Measurements from ENCODE around the gene ZNF195.
"Not testable (repeated sequence)": the region's sequence is repeated elsewhere in the genome, so short reads cannot be mapped to it uniquely, and the experiment has no call there.

The ZNF195 gene

GRCh38 chr11:3402861-3403250, 23.9 kb upstream of the ZNF195 start:
- not testable (repeated sequence) for DNase-seq (ENCODE audit: low read depth, low spot score)

DNA sequence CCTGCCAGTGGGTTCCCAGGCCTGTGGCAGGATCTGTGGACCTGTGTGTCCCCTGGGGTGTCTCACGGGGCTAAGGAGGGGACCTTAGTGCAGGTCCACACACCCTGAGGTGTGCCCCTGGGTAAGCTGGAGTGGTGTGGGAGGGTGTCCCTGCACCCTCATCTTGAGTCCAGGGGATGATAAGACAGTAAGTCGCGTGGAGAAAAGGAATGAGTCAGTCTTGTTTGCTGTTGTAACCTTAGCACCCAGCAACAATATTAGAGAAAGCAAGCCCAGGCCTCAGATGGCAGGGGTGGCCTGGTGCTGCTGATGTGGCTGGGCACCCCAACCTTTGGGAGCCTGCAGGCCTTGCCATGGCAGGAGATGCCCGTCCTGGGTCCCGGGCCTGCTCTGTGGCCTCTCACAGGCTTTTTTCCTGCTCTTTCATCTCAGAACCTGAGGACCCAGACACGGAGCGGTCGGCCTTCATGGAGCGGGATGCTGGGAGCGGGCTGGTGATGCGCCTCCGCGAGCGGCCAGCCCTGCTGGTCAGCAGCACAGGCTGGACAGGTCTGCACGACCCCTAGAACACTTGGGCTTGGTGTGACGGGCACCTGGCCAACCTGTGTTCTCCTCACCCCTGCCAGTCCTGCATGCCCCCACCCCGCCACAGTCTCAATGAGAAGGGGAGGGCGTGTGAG, 23.4 kb upstream of the ZNF195 start:
- not testable (repeated sequence) for DNase-seq (ENCODE audit: low read depth, low spot score)

- not testable (repeated sequence) for DNase-seq (ENCODE audit: low read depth, low spot score)
These were observed 22.1 kb upstream of the ZNF195 start for GRCh38 chr11:3401052-3401451.

DNA sequence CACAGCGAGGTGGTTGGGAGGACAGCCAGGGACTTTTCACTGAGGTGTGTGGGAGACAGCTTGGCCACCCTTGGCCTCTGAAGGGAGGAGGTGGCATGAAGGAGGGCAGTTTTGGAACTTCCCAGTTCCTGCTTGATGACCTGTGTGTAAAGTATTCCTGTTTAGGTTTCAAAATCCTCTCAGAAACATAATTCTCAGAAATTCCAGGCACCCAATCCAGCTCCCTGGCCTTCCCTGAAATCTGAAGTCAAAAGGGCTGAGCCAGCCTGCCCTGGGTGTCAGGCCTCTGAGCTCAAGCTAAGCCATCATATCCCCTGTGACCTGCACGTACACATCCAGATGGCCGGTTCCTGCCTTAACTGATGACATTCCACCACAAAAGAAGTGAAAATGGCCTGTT, 19.6 kb upstream of the ZNF195 start:
- not testable (repeated sequence) for DNase-seq (ENCODE audit: low read depth, low spot score)

- not testable (repeated sequence) for DNase-seq (ENCODE audit: low read depth, low spot score)
These were observed 19.2 kb upstream of the ZNF195 start for GRCh38 chr11:3398106-3398505.

- DNase-seq (ENCODE audit: low read depth, low spot score), result not testable (repeated sequence)
These were observed 18.3 kb upstream of the ZNF195 start for GRCh38 chr11:3397210-3397609.

DNA sequence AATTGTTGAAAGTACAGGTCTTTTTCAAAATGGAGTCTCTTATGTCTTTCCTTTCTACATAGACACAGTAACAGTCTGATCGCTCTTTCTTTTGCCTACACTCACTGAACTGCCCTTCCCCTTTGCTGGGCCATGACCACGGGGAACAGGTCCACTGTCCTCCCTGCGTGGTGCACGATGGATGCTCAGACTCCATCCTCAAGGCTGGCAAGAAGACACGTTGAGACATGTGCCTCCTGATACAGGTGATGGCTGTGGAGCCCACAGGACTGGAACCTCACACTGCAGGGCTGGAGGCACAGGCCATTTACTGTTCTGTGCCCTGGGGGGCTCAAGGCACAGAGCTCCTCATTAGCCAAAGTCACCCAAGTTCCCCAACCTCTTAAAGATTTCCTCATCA, 16.5 kb upstream of the ZNF195 start:
- DNase-seq (ENCODE audit: low read depth, low spot score), result not testable (repeated sequence)

GRCh38 chr11:3394956-3395355, 16.0 kb upstream of the ZNF195 start:
- not testable (repeated sequence) for DNase-seq (ENCODE audit: low read depth, low spot score)

- DNase-seq (ENCODE audit: low read depth, low spot score), result peak; percentile 26
These were observed 14.5 kb upstream of the ZNF195 start for GRCh38 chr11:3393450-3393849.

GRCh38 chr11:3382613-3383285, 3.8 kb upstream of the ZNF195 start:
- no peak for DNase-seq (ENCODE audit: low read depth, low spot score)

- DNase-seq (ENCODE audit: low read depth, low spot score), result no peak
These were observed 2.8 kb upstream of the ZNF195 start for GRCh38 chr11:3381794-3382193.

DNA sequence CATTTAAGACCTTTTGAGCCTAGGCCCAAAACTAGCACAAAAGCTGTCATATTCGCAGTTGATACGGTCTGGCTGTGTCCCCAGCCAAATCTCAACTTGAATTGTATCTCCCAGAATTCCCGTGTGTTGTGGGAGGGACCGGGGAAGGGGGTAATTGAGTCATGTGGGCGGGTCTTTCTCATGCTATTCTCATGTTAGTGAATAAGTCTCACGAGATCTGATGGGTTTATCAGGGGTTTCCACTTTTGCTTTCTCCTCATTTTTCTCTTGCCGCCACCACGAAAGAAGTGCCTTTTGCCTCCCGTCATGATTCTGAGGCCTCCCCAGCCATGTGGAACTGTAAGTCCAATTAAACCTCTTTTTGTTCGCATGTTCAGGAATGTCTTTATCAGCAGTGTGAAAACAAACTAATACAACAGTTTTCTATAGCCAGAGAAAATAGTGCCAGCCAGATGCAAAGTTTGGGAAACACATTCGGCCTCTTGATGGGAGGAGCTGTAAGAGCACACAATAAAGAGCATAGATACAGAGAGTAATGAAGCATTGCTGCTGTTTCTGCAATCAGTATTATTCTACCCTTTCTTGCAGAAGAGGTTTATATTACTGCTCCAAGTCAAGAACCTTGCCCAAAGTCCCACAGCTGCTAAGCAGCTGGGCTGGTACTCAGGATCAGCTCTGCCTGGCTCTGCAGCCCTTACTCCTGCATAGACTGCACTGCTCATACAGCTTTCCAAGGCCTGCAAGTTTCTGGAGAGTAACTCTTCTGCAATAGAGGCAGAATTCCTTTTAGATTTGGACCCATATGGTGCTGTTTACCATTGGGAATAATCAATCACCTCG, 2.0 kb upstream of the ZNF195 start:
- no peak for DNase-seq (ENCODE audit: low read depth, low spot score)

DNA sequence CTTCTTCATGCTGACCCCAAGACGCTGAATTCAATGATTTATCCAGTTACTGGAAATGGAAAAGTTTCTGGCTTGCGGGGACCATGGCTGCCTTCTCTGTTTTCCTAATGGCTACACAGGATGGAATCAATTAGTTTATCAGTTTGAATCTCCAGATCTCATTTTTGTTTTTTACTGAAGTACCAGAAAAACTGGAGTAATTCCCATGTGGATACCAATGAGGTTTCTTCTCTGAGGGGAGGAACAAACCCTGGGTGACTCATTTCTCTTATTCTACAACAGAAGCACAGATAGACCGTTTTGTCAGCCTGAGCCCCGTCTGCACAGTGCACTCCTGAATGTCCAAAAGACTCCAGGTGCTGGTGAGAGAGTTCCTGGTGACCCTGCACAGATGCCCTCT, 3.4 kb downstream of the ZNF195 start:
- peak; percentile 25 for DNase-seq (ENCODE audit: low read depth, low spot score)

DNA sequence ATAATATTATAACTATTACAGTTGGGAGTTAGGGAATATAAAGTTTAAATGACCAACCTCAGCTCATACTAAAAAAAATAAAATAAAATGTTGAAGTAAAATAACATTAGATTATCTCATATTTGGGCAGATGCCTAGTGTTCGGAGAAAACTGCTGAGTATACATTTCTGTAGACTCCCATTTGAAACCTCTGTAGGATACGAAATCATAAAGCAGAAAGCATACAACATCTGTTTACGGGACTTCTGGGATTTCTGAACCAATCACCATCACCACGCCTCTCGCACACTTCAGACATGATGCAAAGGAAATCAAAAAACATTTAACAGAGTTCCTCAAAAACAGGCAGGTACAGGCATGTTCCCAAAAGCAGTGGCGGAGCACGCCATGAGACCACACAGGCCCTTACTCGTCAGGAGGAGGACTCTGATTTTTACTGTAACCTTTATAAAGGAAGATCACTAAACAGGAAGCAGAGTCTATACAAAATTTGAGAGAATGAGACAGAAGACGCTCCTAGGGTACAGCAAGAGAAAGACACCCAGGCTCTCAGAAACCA, 8.6 kb downstream of the ZNF195 start:
- DNase-seq (ENCODE audit: low read depth, low spot score), result no peak

GRCh38 chr11:3369366-3369765, 9.6 kb downstream of the ZNF195 start:
- no peak for DNase-seq (ENCODE audit: low read depth, low spot score)

- no peak for DNase-seq (ENCODE audit: low read depth, low spot score)
These were observed 10.7 kb downstream of the ZNF195 start for GRCh38 chr11:3368199-3368598.

GRCh38 chr11:3367221-3367620, 11.7 kb downstream of the ZNF195 start:
- DNase-seq (ENCODE audit: low read depth, low spot score), result no peak

DNA sequence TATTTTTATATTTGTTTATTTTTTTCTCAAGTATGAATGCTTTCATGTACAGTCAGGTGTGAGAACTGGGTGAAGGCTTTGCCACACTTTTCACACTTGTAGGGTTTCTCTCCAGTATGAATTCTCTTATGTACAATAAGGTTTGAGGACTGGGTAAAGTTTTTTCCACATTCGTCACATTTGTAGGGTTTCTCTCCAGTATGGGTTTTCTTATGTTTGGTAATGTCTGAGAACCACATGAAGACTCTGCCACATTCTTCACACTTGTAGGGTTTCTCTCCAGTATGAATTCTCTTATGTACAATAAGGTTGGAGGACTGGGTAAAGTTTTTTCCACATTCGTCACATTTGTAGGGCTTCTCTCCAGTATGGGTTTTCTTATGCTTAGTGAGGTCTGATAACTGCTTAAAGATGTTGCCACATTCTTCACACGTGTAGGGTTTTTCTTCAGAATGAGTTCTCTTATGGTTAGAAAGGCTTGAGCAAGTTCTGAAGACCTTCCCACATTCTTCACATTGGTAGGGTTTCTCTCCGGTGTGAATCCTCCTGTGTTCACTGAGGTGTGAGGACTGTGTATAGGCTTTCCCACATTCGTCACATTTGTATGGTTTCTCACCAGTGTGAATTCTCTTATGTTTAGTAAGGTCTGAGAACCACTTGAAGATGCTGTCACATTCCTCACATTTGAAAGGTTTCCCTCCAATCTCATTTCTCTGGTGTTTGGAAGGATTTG, 19.7 kb downstream of the ZNF195 start:
- no peak for DNase-seq (ENCODE audit: low read depth, low spot score)

GRCh38 chr11:3357994-3358676, 20.8 kb downstream of the ZNF195 start:
- DNase-seq (ENCODE audit: low read depth, low spot score), result no peak

DNA sequence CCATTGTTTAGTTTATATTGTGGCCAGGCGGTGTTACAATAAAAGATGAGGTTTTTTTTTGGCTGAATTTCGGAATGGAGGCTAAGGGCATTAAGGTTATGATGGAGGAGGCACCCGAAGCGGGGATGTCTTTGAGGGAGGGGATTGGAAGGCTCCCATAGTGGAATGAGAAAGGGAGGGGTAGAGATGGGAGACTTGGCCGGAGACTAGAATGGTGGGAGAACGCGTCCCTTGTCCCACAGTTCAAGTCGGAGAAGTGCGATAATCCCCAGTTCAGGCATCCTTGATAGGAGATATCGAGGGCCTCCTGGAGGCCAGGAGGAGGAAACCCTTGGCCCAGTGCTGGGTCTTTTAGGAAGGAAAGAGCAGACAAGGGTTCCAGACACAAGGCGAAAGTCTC, 21.6 kb downstream of the ZNF195 start:
- DNase-seq (ENCODE audit: low read depth, low spot score), result no peak

DNA sequence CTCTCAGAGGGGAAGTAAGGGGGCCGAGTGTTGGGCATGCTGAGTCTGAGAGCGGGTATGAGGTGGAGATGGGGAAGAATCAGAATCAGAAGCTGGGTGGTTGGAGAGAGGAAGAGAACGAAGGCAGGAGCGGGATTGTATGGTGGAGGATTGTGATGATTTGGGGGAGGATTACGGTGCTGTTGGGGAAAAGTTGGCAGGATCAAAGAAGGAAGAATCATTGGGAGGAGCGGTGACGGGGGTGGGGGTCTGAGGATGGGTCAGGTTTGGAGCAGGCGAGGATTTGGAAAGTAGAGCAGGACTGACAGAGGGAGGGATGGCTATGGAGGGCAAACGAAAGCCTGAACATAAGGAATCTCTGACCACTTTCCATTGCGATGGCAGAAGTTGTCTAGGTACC, 22.1 kb downstream of the ZNF195 start:
- DNase-seq (ENCODE audit: low read depth, low spot score), result no peak
